Peyer's patch (tissue), 4 donors: ENCODE data around the gene OR1A1.

Source experiments
- POLR2A ChIP-seq, 2 donors: fragments of 450-650 bp; IDR thresholded peaks; one replicate each; pipeline ENCODE4 v1.5.1; 2017; ENCODE audit warnings: antibody characterized with exemption in 2 of 2, mild to moderate bottlenecking in 2 of 2, moderate library complexity in 2 of 2
- TF ChIP-seq, protein P1 (sequence below), 6 experiments: fragments of 450-650 bp in 4 of 6; fragments of 200-600 bp in 2 of 6; sonication (generic) in 1 of 6; IDR thresholded peaks; one replicate each; pipeline ENCODE4 v1.5.1; 2017 to 2019; ENCODE audit warnings: antibody characterized with exemption in 6 of 6, mild to moderate bottlenecking in 3 of 6, moderate library complexity in 1 of 6

- TF ChIP-seq, protein P1, sequence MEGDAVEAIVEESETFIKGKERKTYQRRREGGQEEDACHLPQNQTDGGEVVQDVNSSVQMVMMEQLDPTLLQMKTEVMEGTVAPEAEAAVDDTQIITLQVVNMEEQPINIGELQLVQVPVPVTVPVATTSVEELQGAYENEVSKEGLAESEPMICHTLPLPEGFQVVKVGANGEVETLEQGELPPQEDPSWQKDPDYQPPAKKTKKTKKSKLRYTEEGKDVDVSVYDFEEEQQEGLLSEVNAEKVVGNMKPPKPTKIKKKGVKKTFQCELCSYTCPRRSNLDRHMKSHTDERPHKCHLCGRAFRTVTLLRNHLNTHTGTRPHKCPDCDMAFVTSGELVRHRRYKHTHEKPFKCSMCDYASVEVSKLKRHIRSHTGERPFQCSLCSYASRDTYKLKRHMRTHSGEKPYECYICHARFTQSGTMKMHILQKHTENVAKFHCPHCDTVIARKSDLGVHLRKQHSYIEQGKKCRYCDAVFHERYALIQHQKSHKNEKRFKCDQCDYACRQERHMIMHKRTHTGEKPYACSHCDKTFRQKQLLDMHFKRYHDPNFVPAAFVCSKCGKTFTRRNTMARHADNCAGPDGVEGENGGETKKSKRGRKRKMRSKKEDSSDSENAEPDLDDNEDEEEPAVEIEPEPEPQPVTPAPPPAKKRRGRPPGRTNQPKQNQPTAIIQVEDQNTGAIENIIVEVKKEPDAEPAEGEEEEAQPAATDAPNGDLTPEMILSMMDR (IDR thresholded peaks at IDR 0.05): no peak
- no peak for TF ChIP-seq POLR2A (IDR thresholded peaks at IDR 0.05)
These were observed 53.1 kb downstream of the OR1A1 start for GRCh38 chr17:3260600-3260999.
